ENCODE data around the gene GRK4.

The GRK4 gene

GRCh38 chr4:2923141-2923551 is 40.2 kb upstream of the GRK4 start:
- H3K4me3 ChIP-seq (ENCODE audit: low read depth, low read length): no peak overlapping the region
- TF ChIP-seq CTCF (IDR thresholded peaks at IDR 0.05; ENCODE audit: insufficient read depth, low read length, missing control alignments): no peak
- ChIA-PET CTCF (interaction anchor here (0.6 kb wide), 1 partner anchor 501 kb away, joined by 3 read pairs; no protein-coding TSS in a partner anchor), POLR2A (no interaction called here)
- DNase-seq (ENCODE audit: low read depth, low spot score): no peak

GRCh38 chr4:2923668-2924173 is 39.6 kb upstream of the GRK4 start:
- ChIA-PET CTCF (interaction anchor here (0.6 kb wide), 1 partner anchor 502 kb away, joined by 3 read pairs; no protein-coding TSS in a partner anchor), POLR2A (no interaction called here)
- no peak for DNase-seq (ENCODE audit: low read depth, low spot score)
- no peak overlapping the region for H3K4me3 ChIP-seq (ENCODE audit: low read depth, low read length)
- TF ChIP-seq CTCF (IDR thresholded peaks at IDR 0.05; ENCODE audit: insufficient read depth, low read length, missing control alignments): no peak

- ChIA-PET POLR2A (no interaction called here), CTCF (interaction anchor here (1.5 kb wide), 1 partner anchor 160 kb away, joined by 7 read pairs; no protein-coding TSS in a partner anchor)
- H3K4me3 ChIP-seq (ENCODE audit: low read depth, low read length): no peak overlapping the region
- no peak for TF ChIP-seq CTCF (IDR thresholded peaks at IDR 0.05; ENCODE audit: insufficient read depth, low read length, missing control alignments)
- no peak for DNase-seq (ENCODE audit: low read depth, low spot score)
Measured at GRCh38 chr4:2924286-2924685, 39.1 kb upstream of the GRK4 start.

- no peak for DNase-seq (ENCODE audit: low read depth, low spot score)
- ChIA-PET CTCF (interaction anchor here (1.5 kb wide), 1 partner anchor 161 kb away, joined by 7 read pairs; no protein-coding TSS in a partner anchor), POLR2A (interaction anchor here (1.0 kb wide), 1 partner anchor 11 kb away, joined by 3 read pairs; no protein-coding TSS in a partner anchor)
- H3K4me3 ChIP-seq (ENCODE audit: low read depth, low read length): no peak overlapping the region
- no peak for TF ChIP-seq CTCF (IDR thresholded peaks at IDR 0.05; ENCODE audit: insufficient read depth, low read length, missing control alignments)
Measured at GRCh38 chr4:2924765-2925301, 38.5 kb upstream of the GRK4 start.

- ChIA-PET POLR2A (interaction anchor here (1.0 kb wide), 1 partner anchor 12 kb away, joined by 3 read pairs; no protein-coding TSS in a partner anchor), CTCF (interaction anchor here (1.5 kb wide), 1 partner anchor 161 kb away, joined by 7 read pairs; no protein-coding TSS in a partner anchor)
- no peak for TF ChIP-seq CTCF (IDR thresholded peaks at IDR 0.05; ENCODE audit: insufficient read depth, low read length, missing control alignments)
- no peak for DNase-seq (ENCODE audit: low read depth, low spot score)
- H3K4me3 ChIP-seq (ENCODE audit: low read depth, low read length): no peak overlapping the region
Measured at GRCh38 chr4:2925496-2925895, 37.9 kb upstream of the GRK4 start.

GRCh38 chr4:2925931-2926860 is 37.2 kb upstream of the GRK4 start:
- no peak for DNase-seq (ENCODE audit: low read depth, low spot score)
- no peak overlapping the region for H3K4me3 ChIP-seq (ENCODE audit: low read depth, low read length)
- POLR2A ChIA-PET: no interaction called here
- no peak for TF ChIP-seq CTCF (IDR thresholded peaks at IDR 0.05; ENCODE audit: insufficient read depth, low read length, missing control alignments)
- CTCF ChIA-PET: interaction anchor here (1.5 kb wide), 1 partner anchor 162 kb away, joined by 7 read pairs; no protein-coding TSS in a partner anchor

Data from AG04449 (cell line).